Stimulated activated CD4-positive, alpha-beta T cell treated with anti-CD3 and anti-CD28 coated beads, Interleukin-15, amount 100 ng/mL, for 48 hours (primary cell): ENCODE measurements around the gene BBS7.

Experiments
- DNase-seq, 2 donors: peaks; one replicate each; pipeline ENCODE4 v3.0.0-alpha.2; 2020; ENCODE audit warnings: low read depth in 2 of 2

Gene BBS7

GRCh38 chr4:121827853-121828252, 42.4 kb downstream of the BBS7 start:
- no peak for DNase-seq

GRCh38 chr4:121824950-121825349, 45.3 kb downstream of the BBS7 start:
- DNase-seq = no peak

- no peak for DNase-seq
These were observed 46.1 kb downstream of the BBS7 start for GRCh38 chr4:121824171-121824527.

- peak; percentile 94 to 95 for DNase-seq
These were observed 46.6 kb downstream of the BBS7 start, which contains the start of gene CCNA2 for GRCh38 chr4:121823505-121824170. Gene CCNA2 (minus strand): TSS chr4:121823883. CDS start chr4:121823628, 255 bp downstream.

GRCh38 chr4:121822796-121823504, 47.3 kb downstream of the BBS7 start:
- peak; percentile 24 to 32 for DNase-seq

GRCh38 chr4:121822047-121822446, 48.2 kb downstream of the BBS7 start:
- DNase-seq = no peak

GRCh38 chr4:121819216-121819965, 50.9 kb downstream of the BBS7 start:
- no peak for DNase-seq

GRCh38 chr4:121818215-121818614, 52.1 kb downstream of the BBS7 start:
- no peak for DNase-seq

- no peak for DNase-seq
These were observed 52.6 kb downstream of the BBS7 start for GRCh38 chr4:121817701-121818100.

- no peak for DNase-seq
These were observed 53.3 kb downstream of the BBS7 start for GRCh38 chr4:121817006-121817405.

GRCh38 chr4:121814756-121815155, 55.5 kb downstream of the BBS7 start:
- DNase-seq = no peak

GRCh38 chr4:121811122-121811521, 59.2 kb downstream of the BBS7 start:
- no peak for DNase-seq

GRCh38 chr4:121806411-121806810, 63.9 kb downstream of the BBS7 start:
- DNase-seq = no peak

- DNase-seq = no peak
These were observed 68.6 kb downstream of the BBS7 start for GRCh38 chr4:121801715-121802075.

- peak; percentile 84 to 91 for DNase-seq
These were observed 69.1 kb downstream of the BBS7 start, which contains the start of gene EXOSC9 for GRCh38 chr4:121800961-121801714. Gene EXOSC9 (plus strand): TSS chr4:121801323. CDS start chr4:121801425, 102 bp downstream.

GRCh38 chr4:121800638-121800960, 69.7 kb downstream of the BBS7 start:
- DNase-seq = no peak

GRCh38 chr4:121799867-121800501, 70.3 kb downstream of the BBS7 start:
- DNase-seq = no peak

GRCh38 chr4:121799208-121799823, 71.0 kb downstream of the BBS7 start:
- no peak for DNase-seq

- DNase-seq = no peak
These were observed 74.0 kb downstream of the BBS7 start for GRCh38 chr4:121796283-121796682.

- DNase-seq = no peak
These were observed 75.6 kb downstream of the BBS7 start for GRCh38 chr4:121794505-121795188.

GRCh38 chr4:121792966-121793365, 77.3 kb downstream of the BBS7 start:
- DNase-seq = no peak
